Mesenchymal stem cell (in vitro differentiated cells and primary cell): ENCODE results near the gene SIGLEC9.
"Not testable (repeated sequence)": the region's sequence is repeated elsewhere in the genome, so short reads cannot be mapped to it uniquely, and the experiment has no call there.

Source experiments
- DNase-seq: peaks from one replicate; pipeline ENCODE4 v3.0.0-alpha.2; 2013
- H2AFZ ChIP-seq: one replicate; pipeline ENCODE4 v1.6.1; 2013; ENCODE audit warnings: low read depth, mild to moderate bottlenecking, control low read depth, inconsistent platforms, low read length, moderate library complexity
- H2AK5ac ChIP-seq: 2 replicates; pipeline ENCODE4 v1.6.1; 2013; ENCODE audit warnings: low read length, moderate library complexity, mild to moderate bottlenecking, inconsistent platforms; ENCODE audit not compliant: severe bottlenecking
- H2BK120ac ChIP-seq: one replicate; pipeline ENCODE4 v1.6.1; 2013; ENCODE audit warnings: low read depth, mild to moderate bottlenecking, inconsistent platforms, low read length, moderate library complexity
- H2BK12ac ChIP-seq, 2 experiments: one replicate each; pipeline ENCODE4 v1.6.1; 2013; ENCODE audit warnings: inconsistent platforms in 2 of 2, low read length in 2 of 2, mild to moderate bottlenecking in 2 of 2, moderate library complexity in 2 of 2, control low read depth in 1 of 2
- H2BK15ac ChIP-seq: one replicate; pipeline ENCODE4 v1.6.1; 2013; ENCODE audit warnings: mild to moderate bottlenecking, low read depth, inconsistent platforms; ENCODE audit not compliant: poor library complexity, severe bottlenecking
- H2BK5ac ChIP-seq: 2 replicates; pipeline ENCODE4 v1.6.1; 2013; ENCODE audit warnings: low read depth, mild to moderate bottlenecking, low read length, control low read depth, inconsistent platforms; ENCODE audit not compliant: poor library complexity, severe bottlenecking
- H3K14ac ChIP-seq, 2 experiments: one replicate each; pipeline ENCODE4 v1.6.1; 2013; ENCODE audit warnings: inconsistent platforms in 2 of 2, low read length in 2 of 2, control low read depth in 1 of 2, mild to moderate bottlenecking in 1 of 2, moderate library complexity in 1 of 2
- H3K18ac ChIP-seq, 2 experiments: one replicate each; pipeline ENCODE4 v1.6.1; 2013; ENCODE audit warnings: inconsistent platforms in 2 of 2, low read length in 2 of 2, control low read depth in 1 of 2, low read depth in 1 of 2, mild to moderate bottlenecking in 1 of 2
- H3K23ac ChIP-seq, 2 experiments: one replicate each; pipeline ENCODE4 v1.6.1; 2013; ENCODE audit warnings: inconsistent platforms in 2 of 2, low read length in 2 of 2, mild to moderate bottlenecking in 2 of 2, moderate library complexity in 2 of 2, control low read depth in 1 of 2
- H3K27ac ChIP-seq: 2 replicates; pipeline ENCODE4 v1.5.1; 2013; ENCODE audit warnings: mild to moderate bottlenecking, moderate library complexity, low read length, control low read depth, inconsistent platforms; ENCODE audit not compliant: poor library complexity, severe bottlenecking
- H3K27me3 ChIP-seq, 2 experiments: 2 replicates each; pipeline versions ENCODE4 v1.6.1 to v1.7.0; 2013; ENCODE audit warnings: low read length in 2 of 2, mild to moderate bottlenecking in 2 of 2, moderate library complexity in 2 of 2, control low read depth in 1 of 2, inconsistent platforms in 1 of 2; ENCODE audit not compliant: control insufficient read depth in 1 of 2, insufficient read depth in 1 of 2
- H3K36me3 ChIP-seq, 2 experiments: 2 replicates each; pipeline versions ENCODE4 v1.6.1 to v1.7.0; 2013; ENCODE audit warnings: low read length in 2 of 2, control low read depth in 1 of 2, inconsistent platforms in 1 of 2, low read depth in 1 of 2, mild to moderate bottlenecking in 1 of 2; ENCODE audit not compliant: insufficient read depth in 2 of 2, control insufficient read depth in 1 of 2
- H3K4ac ChIP-seq, 2 experiments: one replicate each; pipeline ENCODE4 v1.6.1; 2013; ENCODE audit warnings: inconsistent platforms in 2 of 2, low read length in 2 of 2, mild to moderate bottlenecking in 2 of 2, moderate library complexity in 2 of 2, control low read depth in 1 of 2, low read depth in 1 of 2
- H3K4me1 ChIP-seq: 2 replicates; pipeline ENCODE4 v1.6.1; 2013; ENCODE audit warnings: low read depth, low read length, control low read depth; ENCODE audit not compliant: control insufficient read depth, insufficient read depth
- H3K4me2 ChIP-seq: 2 replicates; pipeline ENCODE4 v1.6.1; 2013; ENCODE audit warnings: low read length, mild to moderate bottlenecking, inconsistent platforms; ENCODE audit not compliant: poor library complexity, severe bottlenecking
- H3K4me3 ChIP-seq, 2 experiments: 2 replicates each; pipeline versions ENCODE4 v1.5.1 to v1.7.0; 2013; ENCODE audit warnings: low read length in 2 of 2, mild to moderate bottlenecking in 2 of 2, control low read depth in 1 of 2, low read depth in 1 of 2; ENCODE audit not compliant: insufficient read depth in 1 of 2
- H3K79me1 ChIP-seq: replicated peaks from 2 replicates; pipeline ENCODE4 v1.6.1; 2013; ENCODE audit warnings: mild to moderate bottlenecking, control low read depth, low read length, inconsistent platforms; ENCODE audit not compliant: poor library complexity, severe bottlenecking
- H3K9ac ChIP-seq: 2 replicates; pipeline ENCODE4 v1.7.0; 2013; ENCODE audit warnings: mild to moderate bottlenecking, low read length, moderate library complexity
- H3K9me3 ChIP-seq: 2 replicates; pipeline ENCODE4 v1.7.0; 2013; ENCODE audit warnings: mild to moderate bottlenecking, low read length; ENCODE audit not compliant: control insufficient read depth
- H4K8ac ChIP-seq: one replicate; pipeline ENCODE4 v1.6.1; 2013; ENCODE audit warnings: inconsistent platforms, mild to moderate bottlenecking, low read length, moderate library complexity
- H4K91ac ChIP-seq: one replicate; pipeline ENCODE4 v1.6.1; 2013; ENCODE audit warnings: mild to moderate bottlenecking, low read length, inconsistent platforms
- WGBS: methylation state at CpG from one replicate; pipeline ENCODE4 v1.1.7; 2013; ENCODE audit warnings: mixed read lengths; 5-methylcytosine and 5-hydroxymethylcytosine counted together

SIGLEC9 gene

DNA sequence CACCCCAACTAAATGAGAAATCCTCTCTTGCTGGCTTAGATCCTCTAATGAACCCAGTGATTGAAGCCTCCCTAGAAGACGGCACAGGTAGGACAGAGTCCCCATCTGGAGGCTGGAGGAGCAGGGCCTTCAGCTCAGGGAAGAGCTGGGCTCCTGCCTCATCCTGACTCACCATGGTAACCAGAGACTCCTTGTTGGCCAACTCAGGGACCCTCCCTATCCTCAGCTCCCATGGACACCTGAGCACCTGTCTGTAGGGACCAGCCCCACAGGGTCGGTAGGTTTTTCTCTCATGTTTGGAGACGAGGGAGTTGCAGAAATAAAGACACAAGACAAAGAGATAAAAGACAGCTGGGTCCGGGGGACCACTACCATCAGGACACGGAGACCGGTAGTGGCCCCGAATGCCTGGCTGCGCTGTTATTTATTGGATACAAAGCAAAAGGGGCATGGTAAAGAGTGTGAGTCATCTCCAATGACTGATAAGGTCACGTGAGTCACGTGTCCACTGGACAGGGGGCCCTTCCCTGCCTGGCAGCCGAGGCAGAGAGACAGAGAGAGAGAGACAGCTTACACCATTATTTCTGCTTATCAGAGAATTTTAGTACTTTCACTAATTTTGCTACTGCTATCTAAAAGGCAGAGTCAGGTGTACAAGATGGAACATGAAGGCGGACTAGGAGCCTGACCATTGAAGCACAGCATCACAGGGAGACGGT lies 44.0 kb downstream of the SIGLEC9 start:
- no peak overlapping the region for H2BK120ac ChIP-seq
- no peak overlapping the region for H3K23ac ChIP-seq
- no peak overlapping the region for H2BK12ac ChIP-seq
- H3K4ac ChIP-seq, result no peak overlapping the region
- peaks cover 0 to 52% of the 10 kb centered on the region in 2 experiments for H3K27me3 ChIP-seq
- no peaks in the 10 kb centered on the region for H3K9me3 ChIP-seq
- no peak overlapping the region for H3K4me3 ChIP-seq
- peak overlapping the region; percentile 6 for H3K9ac ChIP-seq
- H3K18ac ChIP-seq, result no peak overlapping the region
- H2AK5ac ChIP-seq, result no peak overlapping the region
- H2AFZ ChIP-seq, result no peak overlapping the region
- no peak overlapping the region for H2BK5ac ChIP-seq
- H3K14ac ChIP-seq, result no peak overlapping the region
- H3K27ac ChIP-seq, result no peak overlapping the region
- peak overlapping the region; percentile 35 for H4K91ac ChIP-seq
- WGBS, result 74% methylated on average over 12 of the region's 13 CpGs
- no peak overlapping the region for H4K8ac ChIP-seq
- DNase-seq, result no peak
- H3K36me3 ChIP-seq, result no peaks in the 10 kb centered on the region
- H2BK15ac ChIP-seq, result no peak overlapping the region
- H3K4me2 ChIP-seq, result no peak overlapping the region
- no peaks in the 10 kb centered on the region for H3K79me1 ChIP-seq
- no peaks in the 10 kb centered on the region for H3K4me1 ChIP-seq

DNA sequence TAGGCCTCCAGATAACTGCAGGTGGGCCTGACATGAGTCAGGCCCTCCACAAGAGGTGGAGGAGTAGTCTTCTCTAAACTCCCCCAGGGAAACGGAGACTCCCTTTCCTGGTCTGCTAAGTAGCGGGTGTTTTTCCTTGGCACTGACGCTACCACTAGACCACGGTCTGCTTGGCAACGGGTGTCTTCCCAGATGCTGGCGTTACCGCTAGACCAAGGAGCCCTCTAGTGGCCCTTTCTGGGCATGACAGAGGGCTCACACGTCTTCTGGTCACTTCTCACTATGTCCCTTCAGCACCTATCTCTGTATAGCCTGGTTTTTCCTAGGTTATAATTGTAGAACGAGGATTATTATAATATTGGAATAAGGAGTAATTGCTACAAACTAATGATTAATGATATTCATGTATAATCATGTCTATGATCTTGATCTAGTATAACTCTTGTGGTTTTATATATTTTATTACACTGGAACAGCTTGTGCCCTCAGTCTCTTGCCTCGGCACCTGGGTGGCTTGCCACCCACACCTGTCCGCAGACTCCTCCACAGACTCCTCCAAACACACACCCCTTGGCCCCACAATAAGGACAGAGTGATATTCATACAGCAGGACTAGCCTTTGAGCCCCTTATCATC lies 44.7 kb downstream of the SIGLEC9 start:
- not testable (repeated sequence) for H3K36me3 ChIP-seq, H3K18ac ChIP-seq, H3K4me1 ChIP-seq, H3K27ac ChIP-seq, H3K79me1 ChIP-seq, H3K9me3 ChIP-seq, H4K91ac ChIP-seq, H2BK15ac ChIP-seq, H4K8ac ChIP-seq, H2AFZ ChIP-seq, H3K4me2 ChIP-seq, H2AK5ac ChIP-seq, H2BK5ac ChIP-seq, H3K4ac ChIP-seq, H3K14ac ChIP-seq, H2BK12ac ChIP-seq, H3K23ac ChIP-seq, H3K4me3 ChIP-seq, H2BK120ac ChIP-seq
- H3K27me3 ChIP-seq, result peaks cover 0 to 58% of the 10 kb centered on the region in 2 experiments
- DNase-seq, result peak; percentile 70
- 22% methylated on average over 7 of the region's 11 CpGs for WGBS
- peak overlapping the region; percentile 10 for H3K9ac ChIP-seq

DNA sequence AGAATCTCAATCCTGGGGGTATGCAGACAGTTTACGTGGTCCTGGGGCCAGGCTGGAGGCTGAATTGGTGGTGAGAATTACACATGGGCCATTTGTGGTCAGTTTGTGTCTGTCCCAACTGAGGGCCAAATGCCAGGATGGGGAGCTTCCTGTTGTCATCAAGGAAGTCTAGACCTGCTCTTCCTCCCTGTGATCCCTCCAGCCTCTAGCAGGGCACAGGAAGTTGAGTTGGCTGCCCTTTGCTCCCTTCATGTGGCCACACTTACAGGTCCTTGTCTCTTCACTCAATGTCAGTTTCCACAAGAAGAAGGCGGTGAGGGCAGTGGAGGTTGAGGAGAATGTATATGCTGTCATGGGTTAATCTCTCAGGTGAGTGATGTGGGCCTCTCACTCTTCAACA lies 47.5 kb downstream of the SIGLEC9 start:
- no peak for DNase-seq
- H3K4me3 ChIP-seq, result no peak overlapping the region
- no peak overlapping the region for H2BK5ac ChIP-seq
- no peaks in the 10 kb centered on the region for H3K36me3 ChIP-seq
- H3K79me1 ChIP-seq, result no peaks in the 10 kb centered on the region
- no peak overlapping the region for H2AFZ ChIP-seq
- H2BK15ac ChIP-seq, result no peak overlapping the region
- 77% methylated on average over 1 of the region's 2 CpGs for WGBS
- H3K27me3 ChIP-seq, result peaks cover 0 to 81% of the 10 kb centered on the region in 2 experiments
- H2BK120ac ChIP-seq, result no peak overlapping the region
- no peak overlapping the region for H2BK12ac ChIP-seq
- H3K9me3 ChIP-seq, result no peaks in the 10 kb centered on the region
- no peak overlapping the region for H2AK5ac ChIP-seq
- no peak overlapping the region for H3K27ac ChIP-seq
- H4K8ac ChIP-seq, result no peak overlapping the region
- H4K91ac ChIP-seq, result no peak overlapping the region
- H3K4me2 ChIP-seq, result no peak overlapping the region
- H3K18ac ChIP-seq, result no peak overlapping the region
- no peaks in the 10 kb centered on the region for H3K4me1 ChIP-seq
- H3K23ac ChIP-seq, result no peak overlapping the region
- H3K14ac ChIP-seq, result no peak overlapping the region
- no peak overlapping the region for H3K9ac ChIP-seq
- H3K4ac ChIP-seq, result no peak overlapping the region

DNA sequence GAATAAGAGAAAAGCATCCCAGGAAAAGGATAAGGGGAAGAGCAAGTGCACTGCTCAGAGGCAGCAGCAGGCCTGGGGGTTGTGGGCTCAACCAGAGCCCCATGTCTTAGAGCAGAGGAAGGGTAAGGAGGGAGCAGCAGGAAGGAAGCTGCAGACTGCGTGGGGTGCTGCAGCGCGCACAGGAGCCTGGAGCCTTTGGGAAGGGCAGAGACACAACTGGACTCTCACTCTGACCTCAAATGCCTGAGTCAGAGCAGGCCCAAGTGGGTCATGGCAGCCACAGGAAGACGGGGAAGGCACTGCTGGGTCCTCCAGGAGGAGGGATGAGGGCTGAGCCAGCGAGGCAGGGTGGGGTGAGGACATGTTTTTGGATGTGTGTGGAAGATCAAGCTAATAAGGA lies 49.0 kb downstream of the SIGLEC9 start:
- H3K18ac ChIP-seq, result no peak overlapping the region
- no peak overlapping the region for H3K14ac ChIP-seq
- H3K4me2 ChIP-seq, result no peak overlapping the region
- H3K4me1 ChIP-seq, result no peaks in the 10 kb centered on the region
- H3K4me3 ChIP-seq, result no peak overlapping the region
- no peak overlapping the region for H2AFZ ChIP-seq
- no peak overlapping the region for H3K4ac ChIP-seq
- no peak overlapping the region for H2BK12ac ChIP-seq
- no peak for DNase-seq
- no peaks in the 10 kb centered on the region for H3K36me3 ChIP-seq
- H2BK5ac ChIP-seq, result no peak overlapping the region
- no peak overlapping the region for H3K23ac ChIP-seq
- 61% methylated on average over 5 of the region's 5 CpGs for whole genome bisulfite sequencing
- H4K8ac ChIP-seq, result no peak overlapping the region
- H4K91ac ChIP-seq, result no peak overlapping the region
- no peak overlapping the region for H2AK5ac ChIP-seq
- no peaks in the 10 kb centered on the region for H3K79me1 ChIP-seq
- H2BK120ac ChIP-seq, result no peak overlapping the region
- H2BK15ac ChIP-seq, result no peak overlapping the region
- peaks cover 0 to 86% of the 10 kb centered on the region in 2 experiments for H3K27me3 ChIP-seq
- no peak overlapping the region for H3K9ac ChIP-seq
- no peak overlapping the region for H3K27ac ChIP-seq
- no peaks in the 10 kb centered on the region for H3K9me3 ChIP-seq
